ENCODE results near the gene IGFBP4. TPM values are rescaled to one million over a fixed set of nuclear protein-coding genes. Genes with fewer than 3 reads are reported as not detected.

The IGFBP4 gene
- total and polyA plus RNA-seq, 10 of the 15 experiments (the other 5 are each of a cell fraction or from before 2014, with no cell fraction given): 2.4 to 22.3 (median 6.6) TPM

DNA sequence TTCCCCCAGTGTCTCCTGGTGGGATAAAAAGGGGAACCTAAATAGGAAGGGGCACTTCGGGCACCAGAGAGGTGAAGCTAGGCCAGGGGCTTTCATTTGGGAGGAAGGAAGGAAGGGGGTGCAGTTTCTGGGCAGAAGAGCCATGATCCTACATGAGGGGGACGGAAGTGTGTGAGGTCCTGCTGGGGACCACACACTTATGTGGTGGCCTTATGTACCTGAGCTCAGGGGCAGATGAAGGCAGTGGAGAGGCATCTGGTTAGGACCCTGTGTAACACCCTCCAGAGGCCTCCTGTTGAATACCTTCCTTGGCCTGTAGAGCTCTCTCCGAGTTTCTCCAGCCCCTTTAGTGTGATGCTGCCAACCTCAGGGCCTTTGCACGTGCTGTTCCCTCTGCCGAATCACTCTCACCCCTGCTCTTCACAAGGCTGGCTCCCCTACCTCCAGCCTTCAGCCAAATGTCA, 21.2 kb downstream of the IGFBP4 start:
- H3K36me3 ChIP-seq (ENCODE audit: control insufficient read depth in 2 of 2, insufficient read depth in 2 of 2, low read length in 1 of 2): no peaks in the 10 kb centered on the region
- ATAC-seq: no peak; the same call in 2 of the 3 replicates
- ChIA-PET CTCF (interaction anchor here (1.1 to 2.1 kb wide), 3 partner anchors 12 to 68 kb away, joined by 5 to 8 read pairs (median 6); no protein-coding TSS in a partner anchor), RAD21 (ENCODE audit: unreplicated experiment) (no interaction called here), SMC1A (ENCODE audit: uncharacterized antibody, unreplicated experiment) (interaction anchor here (1.2 kb wide), 1 partner anchor 9 kb away, joined by 5 read pairs; no protein-coding TSS in a partner anchor), POLR2A (interaction anchor here (0.9 kb wide), 1 partner anchor 63 kb away, joined by 5 read pairs; no protein-coding TSS in a partner anchor)
- no TSS peak for BruUV-seq (replicated peaks)
- in situ Hi-C loops (cut with MboI): no loop called here
- TF ChIP-seq, protein P1, sequence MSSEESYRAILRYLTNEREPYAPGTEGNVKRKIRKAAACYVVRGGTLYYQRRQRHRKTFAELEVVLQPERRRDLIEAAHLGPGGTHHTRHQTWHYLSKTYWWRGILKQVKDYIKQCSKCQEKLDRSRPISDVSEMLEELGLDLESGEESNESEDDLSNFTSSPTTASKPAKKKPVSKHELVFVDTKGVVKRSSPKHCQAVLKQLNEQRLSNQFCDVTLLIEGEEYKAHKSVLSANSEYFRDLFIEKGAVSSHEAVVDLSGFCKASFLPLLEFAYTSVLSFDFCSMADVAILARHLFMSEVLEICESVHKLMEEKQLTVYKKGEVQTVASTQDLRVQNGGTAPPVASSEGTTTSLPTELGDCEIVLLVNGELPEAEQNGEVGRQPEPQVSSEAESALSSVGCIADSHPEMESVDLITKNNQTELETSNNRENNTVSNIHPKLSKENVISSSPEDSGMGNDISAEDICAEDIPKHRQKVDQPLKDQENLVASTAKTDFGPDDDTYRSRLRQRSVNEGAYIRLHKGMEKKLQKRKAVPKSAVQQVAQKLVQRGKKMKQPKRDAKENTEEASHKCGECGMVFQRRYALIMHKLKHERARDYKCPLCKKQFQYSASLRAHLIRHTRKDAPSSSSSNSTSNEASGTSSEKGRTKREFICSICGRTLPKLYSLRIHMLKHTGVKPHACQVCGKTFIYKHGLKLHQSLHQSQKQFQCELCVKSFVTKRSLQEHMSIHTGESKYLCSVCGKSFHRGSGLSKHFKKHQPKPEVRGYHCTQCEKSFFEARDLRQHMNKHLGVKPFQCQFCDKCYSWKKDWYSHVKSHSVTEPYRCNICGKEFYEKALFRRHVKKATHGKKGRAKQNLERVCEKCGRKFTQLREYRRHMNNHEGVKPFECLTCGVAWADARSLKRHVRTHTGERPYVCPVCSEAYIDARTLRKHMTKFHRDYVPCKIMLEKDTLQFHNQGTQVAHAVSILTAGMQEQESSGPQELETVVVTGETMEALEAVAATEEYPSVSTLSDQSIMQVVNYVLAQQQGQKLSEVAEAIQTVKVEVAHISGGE (CRISPR knock-in tag; IDR thresholded peaks at IDR 0.05): no peak
- TF ChIP-seq ZNF384 (IDR thresholded peaks at IDR 0.05; ENCODE audit: borderline replicate concordance, low read depth, low read length) (no peak), STAT1 (conservative IDR thresholded peaks at IDR 0.05) (no peak), SIN3A (IDR thresholded peaks at IDR 0.05; ENCODE audit: low read depth, low read length) (no peak), EGR1 (IDR thresholded peaks at IDR 0.05; ENCODE audit: borderline replicate concordance in 1 of 2, low read depth in 2 of 2, low read length in 2 of 2) (no peak), BACH1 (IDR thresholded peaks at IDR 0.05; ENCODE audit: borderline replicate concordance) (no peak), EED (IDR thresholded peaks at IDR 0.05; ENCODE audit: low read depth) (no peak), CEBPB (IDR thresholded peaks at IDR 0.05; ENCODE audit: borderline replicate concordance in 1 of 2, low read depth in 2 of 2, low read length in 2 of 2) (no peak), HDGF (IDR thresholded peaks at IDR 0.05) (no peak), YY1 (IDR thresholded peaks at IDR 0.05; ENCODE audit: low read depth, low read length) (no peak), NRF1 (conservative IDR thresholded peaks at IDR 0.05; ENCODE audit: low read depth, low read length) (no peak), PAX8 (IDR thresholded peaks at IDR 0.05) (no peak), ZBTB4 (CRISPR knock-in tag; IDR thresholded peaks at IDR 0.05) (no peak), MEF2A (IDR thresholded peaks at IDR 0.05; ENCODE audit: insufficient read depth, low read depth, low read length) (no peak), KDM1A (IDR thresholded peaks at IDR 0.05; ENCODE audit: borderline replicate concordance) (no peak)
- TF ChIP-seq, protein P2, sequence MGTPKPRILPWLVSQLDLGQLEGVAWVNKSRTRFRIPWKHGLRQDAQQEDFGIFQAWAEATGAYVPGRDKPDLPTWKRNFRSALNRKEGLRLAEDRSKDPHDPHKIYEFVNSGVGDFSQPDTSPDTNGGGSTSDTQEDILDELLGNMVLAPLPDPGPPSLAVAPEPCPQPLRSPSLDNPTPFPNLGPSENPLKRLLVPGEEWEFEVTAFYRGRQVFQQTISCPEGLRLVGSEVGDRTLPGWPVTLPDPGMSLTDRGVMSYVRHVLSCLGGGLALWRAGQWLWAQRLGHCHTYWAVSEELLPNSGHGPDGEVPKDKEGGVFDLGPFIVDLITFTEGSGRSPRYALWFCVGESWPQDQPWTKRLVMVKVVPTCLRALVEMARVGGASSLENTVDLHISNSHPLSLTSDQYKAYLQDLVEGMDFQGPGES (IDR thresholded peaks at IDR 0.05): no peak
- intact Hi-C loops (cut with micrococcal nuclease; ENCODE audit: unreplicated experiment): no loop called here
- no peak overlapping the region for H2AFZ ChIP-seq (ENCODE audit: control insufficient read depth, low read depth, low read length)
- WGBS (ENCODE audit: insufficient coverage, insufficient replicate concordance, low lambda C conversion rate, missing lambda C conversion rate): 32% methylated on average over 5 of the region's 5 CpGs
- H3K4me2 ChIP-seq (ENCODE audit: control insufficient read depth, insufficient read depth): no peak overlapping the region
- no peak overlapping the region for H3K27ac ChIP-seq (ENCODE audit: control insufficient read depth, insufficient read depth)
- H3K79me2 ChIP-seq (ENCODE audit: control insufficient read depth, insufficient read depth, low read length): no peaks in the 10 kb centered on the region
- no peak overlapping the region for H3K4me3 ChIP-seq
- no peak overlapping the region for H3K9ac ChIP-seq (ENCODE audit: control insufficient read depth, insufficient read depth, low read length)
- H3K9me3 ChIP-seq (replicated peaks; ENCODE audit: control insufficient read depth, insufficient read depth, low read length): no peaks in the 10 kb centered on the region
- H4K20me1 ChIP-seq (ENCODE audit: control insufficient read depth, insufficient read depth): no peaks in the 10 kb centered on the region
- H3K4me1 ChIP-seq (ENCODE audit: control insufficient read depth, insufficient read depth, low read length): no peaks in the 10 kb centered on the region
- H3K27me3 ChIP-seq (replicated peaks in 1 of 2; ENCODE audit: control insufficient read depth in 2 of 2, insufficient read depth in 2 of 2, low read length in 1 of 2): no peaks in the 10 kb centered on the region; a peak in 1 of 4 replicates
- no peak for DNase-seq (ENCODE audit: low read depth, low spot score)
- no peak for FAIRE-seq
